HUDEP-2 (cell line): Measurements from ENCODE around the gene POM121C.
"Not testable (repeated sequence)": the region's sequence is repeated elsewhere in the genome, so short reads cannot be mapped to it uniquely, and the experiment has no call there.

ENCODE experiments used
- DNase-seq, 76 experiments: peaks; one replicate each; lab custom pipeline; 2025; ENCODE audit not compliant: unreplicated experiment in 76 of 76; lab: John Stamatoyannopoulos, UW

Gene POM121C

GRCh38 chr7:75439000-75439399, 47.1 kb downstream of the POM121C start:
- not testable (repeated sequence) for DNase-seq

- not testable (repeated sequence) for DNase-seq
Measured at GRCh38 chr7:75423481-75423880, 62.6 kb downstream of the POM121C start.

GRCh38 chr7:75421798-75422710, 64.0 kb downstream of the POM121C start:
- not testable (repeated sequence) for DNase-seq

- not testable (repeated sequence) for DNase-seq
Measured at GRCh38 chr7:75420152-75420551, 65.9 kb downstream of the POM121C start.

- DNase-seq = not testable (repeated sequence)
Measured at GRCh38 chr7:75419693-75420092, 66.4 kb downstream of the POM121C start.

- not testable (repeated sequence) for DNase-seq
Measured at GRCh38 chr7:75419210-75419609, 66.9 kb downstream of the POM121C start.

- DNase-seq = not testable (repeated sequence)
Measured at GRCh38 chr7:75418292-75418858, 67.7 kb downstream of the POM121C start.

- DNase-seq = not testable (repeated sequence)
Measured at GRCh38 chr7:75416787-75417186, 69.3 kb downstream of the POM121C start.

GRCh38 chr7:75415829-75416373, 70.2 kb downstream of the POM121C start:
- DNase-seq = not testable (repeated sequence)

GRCh38 chr7:75415428-75415817, 70.7 kb downstream of the POM121C start:
- DNase-seq = not testable (repeated sequence)

GRCh38 chr7:75414708-75415427, 71.2 kb downstream of the POM121C start:
- DNase-seq = not testable (repeated sequence)

GRCh38 chr7:75414204-75414603, 71.9 kb downstream of the POM121C start:
- not testable (repeated sequence) for DNase-seq

- not testable (repeated sequence) for DNase-seq
Measured at GRCh38 chr7:75410823-75411173, 75.3 kb downstream of the POM121C start.

GRCh38 chr7:75409880-75410822, 75.9 kb downstream of the POM121C start:
- DNase-seq = not testable (repeated sequence)

- DNase-seq = not testable (repeated sequence)
Measured at GRCh38 chr7:75404663-75405062, 81.4 kb downstream of the POM121C start.

GRCh38 chr7:75403455-75404443, 82.3 kb downstream of the POM121C start:
- DNase-seq = not testable (repeated sequence)

- not testable (repeated sequence) for DNase-seq
Measured at GRCh38 chr7:75400575-75400974, 85.5 kb downstream of the POM121C start.
